ENCODE measurements around the gene SHC3. TPM values are rescaled to one million over a fixed set of nuclear protein-coding genes. Genes with fewer than 3 reads are reported as not detected.

The SHC3 gene
- total and polyA plus RNA-seq, 2 donors (not counting 3 experiments of a cell fraction or from before 2014, with no cell fraction given) = 1.0 to 2.0 TPM

- Histone ChIP-seq H3K27me3 (ENCODE audit: control insufficient read depth in 2 of 2, insufficient read depth in 2 of 2, low read length in 2 of 2) (peaks cover 0 to 8% of the 10 kb centered on the region in 2 experiments), H3K4me1 (ENCODE audit: control insufficient read depth, extremely low read depth, insufficient read depth, low read length) (no peaks in the 10 kb centered on the region), H3K79me2 (ENCODE audit: control insufficient read depth, insufficient read depth, low read length) (no peaks in the 10 kb centered on the region), H4K20me1 (replicated peaks; ENCODE audit: control insufficient read depth, extremely low read depth, insufficient read depth, low read length) (no peaks in the 10 kb centered on the region), H3K27ac (ENCODE audit: insufficient read depth, low read depth, low read length) (no peak overlapping the region), H2AFZ (ENCODE audit: low read depth, low read length) (no peak overlapping the region), H3K9me3 (replicated peaks; ENCODE audit: control insufficient read depth, insufficient read depth, low read length) (no peaks in the 10 kb centered on the region), H3K4me3 (replicated peaks in 1 of 3; ENCODE audit: insufficient read depth in 1 of 3, low read depth in 1 of 3, low read length in 3 of 3) (no peak overlapping the region), H3K9ac (replicated peaks; ENCODE audit: extremely low read depth, insufficient read depth, low read length) (no peak overlapping the region), H3K4me2 (ENCODE audit: insufficient read depth, low read length) (no peak overlapping the region), H3K36me3 (ENCODE audit: control insufficient read depth in 2 of 2, extremely low read depth in 1 of 2, insufficient read depth in 2 of 2, low read length in 2 of 2) (no peaks in the 10 kb centered on the region), H3K9me1 (replicated peaks; ENCODE audit: control insufficient read depth, extremely low read depth, insufficient read depth, low read length) (no peaks in the 10 kb centered on the region)
- POLR2A ChIA-PET = no interaction called here
- BruUV-seq (replicated peaks) = no TSS peak
- CTCF ChIA-PET = no interaction called here
- TF ChIP-seq MYC (IDR thresholded peaks at IDR 0.05; ENCODE audit: low read depth, low read length) (no peak), EZH2 (IDR thresholded peaks at IDR 0.05; ENCODE audit: borderline replicate concordance, low read depth, low read length, severe bottlenecking) (no peak), POLR2A (IDR thresholded peaks at IDR 0.05; ENCODE audit: low read depth, low read length) (no peak), FOS (IDR thresholded peaks at IDR 0.05; ENCODE audit: borderline replicate concordance, insufficient read depth, low read length) (no peak), MAX (IDR thresholded peaks at IDR 0.05; ENCODE audit: insufficient read depth, insufficient read length) (no peak), GATA2 (IDR thresholded peaks at IDR 0.05; ENCODE audit: insufficient read depth, insufficient read length, low read depth, low read length) (no peak), JUN (IDR thresholded peaks at IDR 0.05; ENCODE audit: borderline replicate concordance, insufficient read depth, insufficient read length, low read depth) (no peak), POLR2AphosphoS5 (IDR thresholded peaks at IDR 0.05; ENCODE audit: insufficient read depth, low read depth, low read length) (no peak)
- TF ChIP-seq, protein P1, sequence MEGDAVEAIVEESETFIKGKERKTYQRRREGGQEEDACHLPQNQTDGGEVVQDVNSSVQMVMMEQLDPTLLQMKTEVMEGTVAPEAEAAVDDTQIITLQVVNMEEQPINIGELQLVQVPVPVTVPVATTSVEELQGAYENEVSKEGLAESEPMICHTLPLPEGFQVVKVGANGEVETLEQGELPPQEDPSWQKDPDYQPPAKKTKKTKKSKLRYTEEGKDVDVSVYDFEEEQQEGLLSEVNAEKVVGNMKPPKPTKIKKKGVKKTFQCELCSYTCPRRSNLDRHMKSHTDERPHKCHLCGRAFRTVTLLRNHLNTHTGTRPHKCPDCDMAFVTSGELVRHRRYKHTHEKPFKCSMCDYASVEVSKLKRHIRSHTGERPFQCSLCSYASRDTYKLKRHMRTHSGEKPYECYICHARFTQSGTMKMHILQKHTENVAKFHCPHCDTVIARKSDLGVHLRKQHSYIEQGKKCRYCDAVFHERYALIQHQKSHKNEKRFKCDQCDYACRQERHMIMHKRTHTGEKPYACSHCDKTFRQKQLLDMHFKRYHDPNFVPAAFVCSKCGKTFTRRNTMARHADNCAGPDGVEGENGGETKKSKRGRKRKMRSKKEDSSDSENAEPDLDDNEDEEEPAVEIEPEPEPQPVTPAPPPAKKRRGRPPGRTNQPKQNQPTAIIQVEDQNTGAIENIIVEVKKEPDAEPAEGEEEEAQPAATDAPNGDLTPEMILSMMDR (IDR thresholded peaks at IDR 0.05; ENCODE audit: extremely low read depth in 1 of 2, insufficient read depth in 1 of 2, low read depth in 1 of 2, low read length in 2 of 2) = no peak
- DNase-seq (ENCODE audit: low read depth, low spot score) (no peak), FAIRE-seq (no peak)
- dilution Hi-C loops (cut with MboI; ENCODE audit: extremely low pct_ligation_motif_present, low sequenced_read_pairs) (no loop called here), intact Hi-C loops (cut with micrococcal nuclease) (no loop called here)
These were observed 194.1 kb downstream of the SHC3 start for GRCh38 chr9:88984543-88984883.
